ENCODE data around the gene CISH.

CISH gene

GRCh38 chr3:50599115-50599715, 12.4 kb downstream of the CISH start:
- DNase-seq (ENCODE audit: low spot score): no peak

- no peak for DNase-seq (ENCODE audit: low spot score)
Measured at GRCh38 chr3:50594253-50594785, 17.3 kb downstream of the CISH start.

- DNase-seq (ENCODE audit: low spot score): no peak
Measured at GRCh38 chr3:50592568-50592967, 19.0 kb downstream of the CISH start.

GRCh38 chr3:50591196-50591741, 20.3 kb downstream of the CISH start:
- no peak for DNase-seq (ENCODE audit: low spot score)

- no peak for DNase-seq (ENCODE audit: low spot score)
Measured at GRCh38 chr3:50588759-50589433, 22.7 kb downstream of the CISH start.

GRCh38 chr3:50587806-50588758, 23.5 kb downstream of the CISH start:
- no peak for DNase-seq (ENCODE audit: low spot score)

- DNase-seq (ENCODE audit: low spot score): no peak
Measured at GRCh38 chr3:50587373-50587772, 24.2 kb downstream of the CISH start.

- DNase-seq (ENCODE audit: low spot score): no peak
Measured at GRCh38 chr3:50586763-50587070, 24.9 kb downstream of the CISH start.

GRCh38 chr3:50585919-50586762, 25.4 kb downstream of the CISH start:
- no peak for DNase-seq (ENCODE audit: low spot score)

- no peak for DNase-seq (ENCODE audit: low spot score)
Measured at GRCh38 chr3:50584391-50584790, 27.2 kb downstream of the CISH start.

- DNase-seq (ENCODE audit: low spot score): no peak
Measured at GRCh38 chr3:50583897-50584296, 27.7 kb downstream of the CISH start.

GRCh38 chr3:50582083-50582482, 29.5 kb downstream of the CISH start:
- no peak for DNase-seq (ENCODE audit: low spot score)

- DNase-seq (ENCODE audit: low spot score): no peak
Measured at GRCh38 chr3:50581459-50581842, 30.1 kb downstream of the CISH start.

- no peak for DNase-seq (ENCODE audit: low spot score)
Measured at GRCh38 chr3:50580683-50581458, 30.7 kb downstream of the CISH start.

- no peak for DNase-seq (ENCODE audit: low spot score)
Measured at GRCh38 chr3:50577348-50577747, 34.2 kb downstream of the CISH start.

- DNase-seq (ENCODE audit: low spot score): no peak
Measured at GRCh38 chr3:50575372-50575771, 36.2 kb downstream of the CISH start.

- DNase-seq (ENCODE audit: low spot score): no peak
Measured at GRCh38 chr3:50574444-50574831, 37.1 kb downstream of the CISH start.

- DNase-seq (ENCODE audit: low spot score): no peak
Measured at GRCh38 chr3:50573566-50574443, 37.8 kb downstream of the CISH start.

GRCh38 chr3:50572801-50573371, 38.7 kb downstream of the CISH start:
- no peak for DNase-seq (ENCODE audit: low spot score)
